D721Med (cell line): ENCODE measurements around the gene CBX8.

ENCODE experiments used
- DNase-seq: peaks from one replicate; pipeline ENCODE4 v3.0.0; 2011; ENCODE audit warnings: low spot score; ENCODE audit not compliant: insufficient read length
- FAIRE-seq: peaks from 2 replicates; lab custom pipeline; 2011; peaks lifted over from hg19 to GRCh38; lab: Jason Lieb, UNC
- TF ChIP-seq, protein P1 (sequence below): IDR thresholded peaks from 2 replicates; pipeline ENCODE4 v1.5.1; 2012; ENCODE audit warnings: mild to moderate bottlenecking, control low read depth; ENCODE audit not compliant: insufficient read depth; ENCODE audit errors: missing control alignments

Gene CBX8

DNA sequence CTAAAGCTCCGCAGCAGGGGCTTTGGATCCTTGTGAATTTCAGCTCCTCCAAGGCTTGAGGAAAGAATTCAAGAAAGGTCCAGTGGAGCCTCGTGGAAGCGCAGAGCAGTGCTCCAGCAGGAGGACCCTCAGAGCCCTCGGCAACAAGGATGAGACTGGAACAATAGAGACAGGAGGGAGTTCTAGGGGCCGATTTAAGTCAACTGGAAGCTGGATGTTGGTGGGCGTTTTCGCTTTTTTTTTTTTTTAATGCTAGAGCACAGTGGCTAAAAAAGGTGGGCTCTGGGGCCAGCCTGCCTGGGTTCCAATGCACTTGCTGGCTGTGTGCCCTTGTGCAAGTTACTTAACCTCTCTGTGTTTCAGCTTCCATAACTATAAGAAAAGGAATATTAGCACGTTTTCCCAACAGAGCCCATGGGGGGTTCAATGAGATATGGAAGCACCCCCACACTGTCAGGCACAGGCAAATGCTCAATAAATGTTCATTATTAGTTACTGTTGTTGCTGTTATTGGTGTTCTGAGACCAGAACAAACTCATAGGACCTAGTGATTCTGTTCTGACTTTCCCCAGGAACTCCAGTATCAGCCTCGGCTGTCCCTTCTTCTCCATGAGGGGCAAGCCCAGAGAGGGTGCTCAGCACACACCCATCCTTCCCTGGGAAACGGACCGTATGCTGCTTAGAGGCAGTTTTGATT is 5.3 kb upstream of the CBX8 start:
- TF ChIP-seq, protein P1, sequence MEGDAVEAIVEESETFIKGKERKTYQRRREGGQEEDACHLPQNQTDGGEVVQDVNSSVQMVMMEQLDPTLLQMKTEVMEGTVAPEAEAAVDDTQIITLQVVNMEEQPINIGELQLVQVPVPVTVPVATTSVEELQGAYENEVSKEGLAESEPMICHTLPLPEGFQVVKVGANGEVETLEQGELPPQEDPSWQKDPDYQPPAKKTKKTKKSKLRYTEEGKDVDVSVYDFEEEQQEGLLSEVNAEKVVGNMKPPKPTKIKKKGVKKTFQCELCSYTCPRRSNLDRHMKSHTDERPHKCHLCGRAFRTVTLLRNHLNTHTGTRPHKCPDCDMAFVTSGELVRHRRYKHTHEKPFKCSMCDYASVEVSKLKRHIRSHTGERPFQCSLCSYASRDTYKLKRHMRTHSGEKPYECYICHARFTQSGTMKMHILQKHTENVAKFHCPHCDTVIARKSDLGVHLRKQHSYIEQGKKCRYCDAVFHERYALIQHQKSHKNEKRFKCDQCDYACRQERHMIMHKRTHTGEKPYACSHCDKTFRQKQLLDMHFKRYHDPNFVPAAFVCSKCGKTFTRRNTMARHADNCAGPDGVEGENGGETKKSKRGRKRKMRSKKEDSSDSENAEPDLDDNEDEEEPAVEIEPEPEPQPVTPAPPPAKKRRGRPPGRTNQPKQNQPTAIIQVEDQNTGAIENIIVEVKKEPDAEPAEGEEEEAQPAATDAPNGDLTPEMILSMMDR = no peak
- no peak for FAIRE-seq
- no peak for DNase-seq

DNA sequence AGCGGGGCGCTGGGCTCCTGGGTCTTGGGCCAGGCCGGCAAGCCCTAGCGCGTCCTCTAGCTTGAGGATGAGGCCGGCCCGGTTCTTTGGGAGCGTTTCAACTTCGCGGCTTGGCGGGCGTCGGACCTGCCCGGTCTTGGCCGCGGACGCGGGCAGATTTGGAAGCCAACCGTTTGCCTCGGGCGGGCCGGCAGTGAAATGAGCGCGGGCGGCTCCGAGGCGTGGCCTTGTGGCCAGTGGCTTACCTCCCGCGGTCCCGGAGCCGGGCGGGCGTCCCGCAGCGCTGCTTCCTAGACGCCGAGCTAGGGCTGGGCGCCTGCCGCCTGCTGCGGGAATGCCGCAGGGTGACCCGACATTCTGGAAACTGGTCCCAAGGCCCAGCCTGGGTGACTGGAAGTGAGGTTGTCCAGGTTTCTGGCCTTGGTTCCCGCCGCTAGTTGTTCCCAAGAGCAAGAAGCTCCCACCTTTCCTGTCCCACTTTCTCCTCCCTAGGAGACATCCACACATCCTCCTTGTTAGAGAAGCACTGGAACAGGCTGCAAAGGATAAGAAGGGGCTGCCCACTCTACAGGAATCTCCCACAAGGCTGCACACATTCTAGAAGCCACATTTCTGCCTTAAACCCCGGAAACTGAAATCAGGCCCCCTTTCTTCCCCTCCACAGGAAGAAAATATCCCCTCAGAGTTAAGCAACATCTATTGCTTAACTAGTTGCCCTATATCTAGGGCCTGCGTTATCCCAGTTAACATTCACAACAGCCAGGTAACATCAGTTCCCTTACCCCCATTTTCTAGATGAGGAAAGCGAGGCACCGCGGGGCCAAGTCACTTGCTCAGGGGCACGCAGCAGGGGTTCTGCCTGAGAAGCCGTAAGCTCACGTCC is 4.5 kb upstream of the CBX8 start:
- DNase-seq (no peak), FAIRE-seq (no peak)
- TF ChIP-seq, protein P1 = no peak

- DNase-seq = no peak
- FAIRE-seq = no peak
- TF ChIP-seq, protein P1 = no peak
Measured at GRCh38 chr17:79800325-79801155, 3.7 kb upstream of the CBX8 start.

DNA sequence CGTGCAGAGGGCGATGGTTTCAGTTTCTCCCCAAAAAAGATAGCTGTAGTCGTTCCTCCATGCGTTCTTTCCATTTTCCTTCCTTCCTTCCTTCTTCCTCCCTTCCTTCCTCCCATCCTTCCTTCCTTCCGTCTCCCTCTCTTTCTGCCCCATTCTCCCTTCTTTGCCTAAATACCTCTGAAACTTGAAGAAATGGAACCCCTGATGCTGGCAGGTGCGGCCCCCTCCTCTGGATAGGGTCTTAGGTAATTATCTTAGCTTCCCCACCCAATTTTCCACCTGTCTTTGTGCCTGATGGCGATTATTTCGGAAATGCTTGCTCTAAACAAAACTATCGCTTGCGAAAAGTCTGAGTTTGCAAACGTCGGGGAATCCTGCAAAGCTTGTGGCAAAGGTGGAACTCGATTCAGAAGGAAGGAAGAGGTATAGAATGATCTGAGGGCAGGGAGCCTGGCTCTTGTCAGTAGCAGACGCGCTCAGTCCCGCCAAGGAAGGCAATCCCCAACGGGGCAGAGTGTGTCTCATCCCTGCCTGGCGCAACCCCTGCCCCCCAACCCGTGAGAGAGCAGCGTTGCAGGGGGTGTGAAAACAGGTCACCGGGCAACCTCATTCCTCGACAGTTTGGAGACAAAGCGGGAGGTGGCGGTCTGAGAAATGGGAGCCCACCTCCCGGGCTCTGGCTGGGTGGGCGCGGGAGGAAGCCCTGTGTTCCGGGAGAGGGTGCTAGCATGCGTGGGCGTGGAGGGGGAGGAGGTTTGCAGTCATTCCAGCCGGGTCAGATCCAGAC is 2.9 kb upstream of the CBX8 start:
- DNase-seq (no peak), FAIRE-seq (no peak)
- TF ChIP-seq, protein P1 = no peak

DNA sequence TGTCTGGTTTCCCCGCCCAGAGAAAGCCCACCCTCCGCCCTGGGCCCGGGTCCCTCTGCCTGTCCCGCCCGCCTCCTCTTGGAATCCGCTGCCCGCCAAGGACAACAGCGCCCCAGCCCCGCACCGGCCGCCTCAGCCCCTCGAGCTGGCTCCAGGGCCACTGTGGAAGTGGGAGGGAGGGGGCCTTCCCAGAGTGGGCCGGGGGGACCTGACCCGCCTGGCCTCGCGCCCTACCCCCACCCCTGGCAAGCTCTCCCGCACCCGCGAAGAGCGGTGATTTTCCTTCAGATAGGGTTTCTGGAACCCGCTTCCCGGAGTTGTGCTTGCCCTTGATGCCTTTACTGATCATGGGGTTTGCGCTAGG is 2.3 kb upstream of the CBX8 start:
- no peak for FAIRE-seq
- TF ChIP-seq, protein P1 = no peak
- no peak for DNase-seq
